Neutrophil (primary cell): ENCODE results near the gene RWDD3.

Experiments used
- H3K27ac ChIP-seq: fragments of 200-600 bp; sonication (generic); 2 replicates; pipeline ENCODE4 v1.5.1; 2016; ENCODE audit warnings: mild to moderate bottlenecking, moderate library complexity
- H3K27me3 ChIP-seq: fragments of 200-600 bp; sonication (generic); 2 replicates; pipeline ENCODE4 v1.6.0; 2016; ENCODE audit warnings: mild to moderate bottlenecking
- H3K36me3 ChIP-seq: fragments of 200-600 bp; sonication (generic); 2 replicates; pipeline ENCODE4 v1.5.1; 2017
- H3K4me1 ChIP-seq, 2 experiments: fragments of 200-600 bp in 1 of 2; sonication (generic) in 1 of 2; 1 replicate in 1 of 2; 2 replicates in 1 of 2; pipeline versions ENCODE4 v1.5.1 to v1.6.1; 2013 to 2016; ENCODE audit warnings: low read depth in 1 of 2, low read length in 1 of 2, mild to moderate bottlenecking in 1 of 2, moderate library complexity in 1 of 2; ENCODE audit not compliant: control insufficient read depth in 1 of 2, insufficient read depth in 1 of 2
- H3K4me3 ChIP-seq, 2 experiments: fragments of 200-600 bp in 1 of 2; sonication (generic) in 1 of 2; 1 replicate in 1 of 2; 2 replicates in 1 of 2; pipeline ENCODE4 v1.5.1; 2013 to 2016; ENCODE audit warnings: low read depth in 1 of 2, low read length in 1 of 2, mild to moderate bottlenecking in 1 of 2, moderate library complexity in 1 of 2
- H3K9me3 ChIP-seq: fragments of 200-600 bp; sonication (generic); 2 replicates; pipeline ENCODE4 v1.5.1; 2016
- CTCF ChIP-seq: fragments of 200-600 bp; sonication (generic); IDR thresholded peaks from 2 replicates; pipeline ENCODE4 v1.5.1; 2016; ENCODE audit warnings: antibody characterized with exemption

RWDD3 gene

GRCh38 chr1:95197616-95198252, 36.3 kb upstream of the RWDD3 start:
- H3K9me3 ChIP-seq: no peaks in the 10 kb centered on the region

GRCh38 chr1:95201905-95202304, 32.1 kb upstream of the RWDD3 start:
- Histone ChIP-seq H3K27me3 (no peaks in the 10 kb centered on the region), H3K27ac (no peak overlapping the region), H3K36me3 (no peaks in the 10 kb centered on the region), H3K4me1 (no peaks in the 10 kb centered on the region), H3K9me3 (no peaks in the 10 kb centered on the region), H3K4me3 (no peak overlapping the region)
- no peak for TF ChIP-seq CTCF

More at GRCh38 chr1:95197616-95198252, 36.3 kb upstream of the RWDD3 start:
- no peaks in the 10 kb centered on the region for H3K36me3 ChIP-seq
- no peak overlapping the region for H3K27ac ChIP-seq
- no peak for TF ChIP-seq CTCF
- H3K4me3 ChIP-seq: no peak overlapping the region
- no peaks in the 10 kb centered on the region for H3K4me1 ChIP-seq
- no peaks in the 10 kb centered on the region for H3K27me3 ChIP-seq

GRCh38 chr1:95203908-95204437, 30.0 kb upstream of the RWDD3 start:
- no peak for TF ChIP-seq CTCF

GRCh38 chr1:95206514-95206913, 27.5 kb upstream of the RWDD3 start:
- H3K27ac ChIP-seq: no peak overlapping the region
- no peaks in the 10 kb centered on the region for H3K4me1 ChIP-seq
- TF ChIP-seq CTCF: no peak
- no peaks in the 10 kb centered on the region for H3K36me3 ChIP-seq
- H3K4me3 ChIP-seq: no peak overlapping the region
- no peaks in the 10 kb centered on the region for H3K9me3 ChIP-seq
- H3K27me3 ChIP-seq: no peaks in the 10 kb centered on the region

More at GRCh38 chr1:95203908-95204437, 30.0 kb upstream of the RWDD3 start:
- no peaks in the 10 kb centered on the region for H3K36me3 ChIP-seq
- H3K27me3 ChIP-seq: no peaks in the 10 kb centered on the region
- H3K9me3 ChIP-seq: no peaks in the 10 kb centered on the region
- no peak overlapping the region for H3K27ac ChIP-seq
- H3K4me1 ChIP-seq: no peaks in the 10 kb centered on the region
- no peak overlapping the region for H3K4me3 ChIP-seq

- H3K9me3 ChIP-seq: no peaks in the 10 kb centered on the region
- H3K27me3 ChIP-seq: no peaks in the 10 kb centered on the region
- no peak overlapping the region for H3K4me3 ChIP-seq
- TF ChIP-seq CTCF: no peak
- H3K4me1 ChIP-seq: no peaks in the 10 kb centered on the region
- H3K27ac ChIP-seq: no peak overlapping the region
- no peaks in the 10 kb centered on the region for H3K36me3 ChIP-seq
Observed at GRCh38 chr1:95207223-95207935, 26.6 kb upstream of the RWDD3 start.
